GM21367 (cell line): ENCODE measurements around the gene MZF1.

Source experiments
- ATAC-seq: cut with Tn5 transposase; IDR thresholded peaks from one replicate; pipeline ENCODE4 v1.9.1; 2021; ENCODE audit not compliant: unreplicated experiment

The MZF1 gene

DNA sequence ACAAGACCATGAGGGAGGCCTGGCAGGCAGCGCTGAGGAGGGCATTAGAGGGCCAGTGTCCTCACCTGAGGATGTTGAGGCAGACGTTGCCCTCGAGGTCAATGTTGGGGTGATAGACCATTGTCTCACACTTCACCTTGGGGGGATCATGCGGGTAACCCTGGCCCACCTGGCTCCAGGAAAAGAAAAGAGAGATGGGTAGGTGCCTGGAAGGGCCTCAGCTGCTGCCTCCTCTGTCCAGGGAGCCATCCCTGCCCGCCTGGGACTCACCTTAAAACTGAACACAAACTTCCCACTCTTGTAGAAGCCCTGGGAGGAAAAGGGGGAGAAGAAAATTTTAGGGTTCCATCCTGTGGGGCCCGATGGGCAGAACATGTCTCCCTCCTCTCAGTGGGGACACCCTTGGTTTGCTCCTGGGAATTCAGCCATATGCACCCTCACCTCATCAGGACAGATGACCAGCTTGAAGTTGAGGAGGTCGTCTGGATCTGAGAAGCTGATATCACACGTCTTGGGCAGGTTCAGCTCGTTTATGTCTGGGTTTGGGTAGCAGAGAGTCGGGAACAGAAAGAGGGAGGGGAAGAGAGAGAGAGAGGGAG is 16.4 kb downstream of the MZF1 start:
- no peak for ATAC-seq

DNA sequence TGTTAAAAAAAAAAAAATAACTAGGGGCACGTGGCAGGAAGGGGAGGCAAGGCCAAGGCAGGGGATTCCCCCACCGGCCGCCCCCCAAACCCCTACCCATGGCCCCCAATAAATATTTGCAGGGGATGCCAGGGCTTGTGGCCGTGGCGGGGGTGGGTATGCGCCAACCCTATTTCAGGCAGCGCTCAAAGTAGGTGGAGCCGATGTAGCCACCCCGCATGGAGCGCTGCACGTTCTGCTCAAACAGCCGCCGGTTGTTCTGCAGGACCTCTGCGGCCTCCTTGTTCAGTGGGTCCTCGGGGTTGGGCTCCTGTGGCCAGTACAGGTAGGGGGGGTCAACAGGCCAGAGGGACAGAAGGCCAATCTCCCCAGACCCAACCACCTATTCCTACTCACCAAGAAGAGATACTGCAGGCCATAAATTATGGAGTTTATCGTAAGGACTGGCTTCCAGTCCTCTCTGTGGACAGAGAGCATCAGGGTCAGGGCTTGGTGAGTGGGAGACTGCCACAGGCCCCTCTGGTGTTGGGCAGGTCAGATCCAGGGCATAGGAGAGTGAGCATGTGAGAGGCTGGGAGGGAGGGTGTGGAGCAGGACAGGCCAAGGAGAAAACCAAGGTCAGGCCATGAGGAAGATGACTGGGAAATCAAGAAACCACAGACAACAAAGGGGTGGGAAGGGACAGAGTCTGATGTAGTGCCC is 17.1 kb downstream of the MZF1 start:
- no peak for ATAC-seq

DNA sequence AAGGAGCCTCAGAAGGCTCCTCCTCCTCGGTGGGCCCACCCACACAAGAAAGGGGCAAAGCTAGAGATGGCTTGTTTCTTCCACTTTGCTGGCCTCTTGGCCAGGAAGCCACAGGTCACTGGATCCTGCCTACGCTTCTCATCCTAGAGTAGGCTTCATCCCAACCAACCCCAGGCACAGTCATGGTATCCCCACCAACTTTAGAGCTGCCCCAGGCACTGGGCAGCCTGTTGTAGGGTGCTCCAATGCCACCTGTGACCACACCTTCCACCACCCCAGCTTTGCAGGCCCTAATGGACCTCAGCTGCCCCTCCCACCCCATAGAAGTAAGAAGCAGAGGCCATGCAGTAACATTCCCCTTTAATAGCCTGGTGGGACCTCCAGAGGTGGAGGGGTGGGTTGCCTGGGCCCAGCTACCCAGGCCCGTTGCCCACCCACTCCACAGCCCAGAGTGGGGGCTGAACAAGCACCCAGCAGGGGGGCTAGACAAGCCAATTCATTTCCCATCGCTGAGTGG is 17.7 kb downstream of the MZF1 start:
- no peak for ATAC-seq

DNA sequence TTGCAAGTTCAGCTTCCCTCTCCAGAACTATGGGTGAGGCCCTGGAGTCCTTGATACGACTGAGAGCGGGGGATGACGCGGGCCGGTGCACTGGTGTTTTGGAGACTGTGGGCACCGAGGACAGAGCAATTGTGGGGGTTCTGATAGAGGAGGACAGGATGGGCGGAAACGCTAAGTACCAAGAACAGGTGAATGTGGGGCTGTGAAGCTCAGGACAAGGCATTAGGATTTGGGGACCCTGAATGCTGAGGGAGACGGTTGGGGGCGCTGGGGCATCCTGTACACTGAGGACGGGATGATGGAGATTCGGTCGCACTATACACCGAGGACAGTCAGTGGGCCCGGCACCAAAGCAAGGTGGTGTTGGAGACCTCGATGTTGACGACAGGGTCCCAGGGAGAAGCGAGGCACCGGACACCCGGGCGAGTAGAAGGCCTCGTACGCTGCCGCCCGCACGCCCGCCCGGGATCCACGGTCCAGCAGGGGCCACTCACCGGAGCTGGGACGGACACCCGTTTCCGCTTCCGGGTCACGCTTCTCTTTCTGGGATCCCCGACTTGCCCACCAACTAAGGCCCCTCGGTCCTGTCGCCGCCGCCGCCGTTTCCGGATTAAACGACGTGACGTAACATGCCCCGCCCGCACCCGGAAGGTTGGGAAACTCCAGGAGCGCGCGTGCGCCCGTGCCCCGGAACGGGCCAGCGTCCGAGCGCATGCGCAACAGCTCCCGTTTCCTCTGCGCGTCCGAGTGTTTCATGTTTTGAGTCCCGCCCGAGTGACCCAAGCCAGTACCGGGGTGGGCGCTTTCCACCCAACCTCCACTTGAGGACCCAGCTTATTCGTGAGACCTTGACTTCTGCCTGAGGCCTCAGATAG is 18.4 kb downstream of the MZF1 start, which contains the start of gene CHMP2A:
CHMP2A (minus strand) TSS at position 612 of the 875 bp plus-strand sequence. CDS start 893 bp downstream, outside the sequence.
- no peak for ATAC-seq

DNA sequence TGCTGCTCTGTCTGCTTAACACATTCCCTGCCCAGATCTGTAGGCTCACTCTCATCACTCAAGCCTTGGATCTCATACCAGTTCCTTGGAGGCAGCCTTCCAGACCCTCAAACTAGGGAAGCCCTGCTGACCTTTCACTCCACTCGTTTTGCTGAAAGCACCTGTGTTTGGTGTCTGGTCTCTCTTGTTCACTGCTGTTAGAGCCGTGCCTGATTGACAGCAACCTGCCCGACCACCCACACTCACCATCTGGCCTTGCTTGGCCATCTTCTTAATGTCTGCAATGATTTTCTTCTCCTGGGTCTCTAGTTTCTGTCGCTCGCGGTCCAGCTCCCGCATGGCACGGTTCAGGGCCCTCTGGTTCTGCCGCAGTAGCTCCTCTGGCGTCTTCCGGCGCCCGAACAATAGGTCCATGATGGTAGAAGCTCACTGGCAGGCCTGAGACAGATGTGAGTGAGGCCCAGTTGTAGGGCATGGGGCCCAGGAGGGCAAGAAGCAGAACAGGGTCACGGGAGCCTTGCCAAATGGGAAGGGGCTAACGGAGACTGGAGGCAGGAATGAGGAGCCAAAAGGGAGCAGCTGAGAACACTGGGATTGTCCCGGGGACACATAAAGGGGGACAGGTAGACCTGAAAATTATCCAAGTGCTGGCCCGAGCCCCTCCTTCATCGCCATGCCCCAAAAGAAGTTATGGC is 19.2 kb downstream of the MZF1 start:
- no peak for ATAC-seq

DNA sequence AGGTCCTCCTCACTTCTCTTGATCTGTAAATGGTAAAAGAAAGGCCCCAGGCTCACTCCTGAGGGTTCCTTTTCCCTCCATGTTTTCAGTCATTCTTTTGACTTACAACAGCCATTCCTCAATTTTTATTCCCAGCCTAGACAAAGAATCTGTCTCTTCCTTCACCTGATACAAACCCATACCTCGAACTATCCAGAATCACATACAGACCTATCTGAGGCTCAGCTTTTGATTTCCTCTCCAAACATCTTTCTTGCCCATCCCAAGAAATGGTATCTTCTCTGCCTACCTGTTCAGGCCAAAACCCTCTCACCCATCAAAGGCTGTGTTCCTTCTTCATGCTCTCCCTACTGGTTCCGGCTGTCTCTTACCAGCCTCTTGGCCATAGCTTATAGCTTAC is 20.5 kb downstream of the MZF1 start:
- no peak for ATAC-seq

DNA sequence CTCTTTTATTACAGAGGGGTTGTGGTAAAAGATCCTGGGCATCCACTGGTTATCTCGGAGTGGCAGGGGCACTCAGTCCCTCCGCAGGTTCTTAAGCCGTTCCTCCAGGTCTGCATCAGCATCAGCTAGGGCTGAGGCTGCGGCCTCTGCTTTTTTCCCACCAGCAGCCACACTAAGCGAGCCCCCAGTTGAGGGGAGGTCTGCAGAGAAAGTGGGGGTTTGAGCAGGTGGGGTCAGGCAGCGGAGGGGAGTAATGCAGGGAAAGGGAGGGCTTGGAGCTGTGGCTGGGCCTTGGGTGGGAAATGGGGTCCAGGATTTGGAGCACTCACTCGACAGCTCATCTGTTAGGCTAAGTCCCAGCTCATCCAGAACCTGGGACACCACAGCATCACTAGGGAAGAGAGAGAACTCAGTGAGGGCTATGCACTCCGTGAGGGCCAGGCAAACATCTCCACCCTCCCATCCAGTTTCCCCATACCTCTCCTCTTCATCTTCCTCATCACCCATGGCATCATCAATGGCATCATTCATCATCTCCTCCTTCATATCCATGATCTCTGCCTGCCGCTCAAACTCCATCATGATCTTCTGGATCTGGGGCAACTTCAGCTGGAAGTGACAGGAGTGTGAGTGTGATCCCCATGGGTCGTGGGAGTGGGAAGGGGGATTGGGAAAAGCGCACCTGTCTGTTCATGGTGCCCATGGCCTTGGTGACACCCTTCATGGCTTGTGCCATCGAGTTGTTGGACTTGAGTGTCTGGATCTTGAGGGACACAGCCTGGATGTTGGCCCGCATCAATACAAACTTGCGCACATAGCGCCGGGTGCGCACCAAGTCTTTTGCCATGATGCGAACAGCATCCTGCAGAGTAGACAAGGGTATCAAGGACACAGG is 21.3 kb downstream of the MZF1 start:
- ATAC-seq = no peak

DNA sequence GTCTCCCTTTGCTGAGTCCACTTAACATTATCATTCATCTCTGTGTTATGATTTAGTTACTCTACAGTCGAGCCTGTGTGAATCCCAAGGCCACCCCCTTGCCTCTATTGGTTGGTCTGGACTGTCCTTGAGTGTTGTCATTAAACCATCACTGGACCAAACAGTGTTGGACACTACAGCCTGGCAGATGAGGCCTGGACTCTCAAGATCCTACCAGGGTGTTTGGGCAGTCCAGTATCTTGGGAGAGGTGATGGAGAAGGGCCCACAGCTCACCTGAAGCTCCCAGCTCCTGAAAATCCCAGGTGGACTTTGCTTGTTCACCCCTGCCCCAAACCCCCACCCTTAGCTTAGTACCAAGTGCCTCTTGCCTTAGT is 22.0 kb downstream of the MZF1 start:
- no peak for ATAC-seq

DNA sequence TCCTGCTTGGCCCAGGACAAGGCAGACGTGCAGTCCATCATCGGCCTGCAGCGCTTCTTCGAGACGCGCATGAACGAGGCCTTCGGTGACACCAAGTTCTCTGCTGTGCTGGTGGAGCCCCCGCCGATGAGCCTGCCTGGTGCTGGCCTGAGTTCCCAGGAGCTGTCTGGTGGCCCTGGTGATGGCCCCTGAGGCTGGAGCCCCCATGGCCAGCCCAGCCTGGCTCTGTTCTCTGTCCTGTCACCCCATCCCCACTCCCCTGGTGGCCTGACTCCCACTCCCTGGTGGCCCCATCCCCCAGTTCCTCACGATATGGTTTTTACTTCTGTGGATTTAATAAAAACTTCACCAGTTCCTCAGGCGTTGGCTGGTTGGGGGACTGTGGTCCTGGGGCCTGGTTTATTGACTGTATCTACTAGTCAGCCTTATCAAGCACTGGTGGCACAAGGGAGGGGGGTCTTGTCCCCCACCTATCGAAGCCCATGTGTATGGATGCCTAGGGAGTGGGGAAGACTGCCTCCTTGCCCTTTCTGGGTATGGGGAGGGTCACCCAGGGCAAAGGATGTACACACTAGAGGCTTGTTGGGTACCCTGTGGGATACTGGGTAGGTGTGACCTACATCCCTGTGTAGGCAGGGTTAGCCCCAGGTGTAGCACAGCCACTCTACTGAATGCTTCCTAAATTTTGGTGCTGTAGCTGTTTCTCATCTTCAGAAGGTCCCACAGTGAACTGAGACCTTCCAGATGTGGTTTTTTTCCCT is 22.6 kb downstream of the MZF1 start:
- no peak for ATAC-seq

DNA sequence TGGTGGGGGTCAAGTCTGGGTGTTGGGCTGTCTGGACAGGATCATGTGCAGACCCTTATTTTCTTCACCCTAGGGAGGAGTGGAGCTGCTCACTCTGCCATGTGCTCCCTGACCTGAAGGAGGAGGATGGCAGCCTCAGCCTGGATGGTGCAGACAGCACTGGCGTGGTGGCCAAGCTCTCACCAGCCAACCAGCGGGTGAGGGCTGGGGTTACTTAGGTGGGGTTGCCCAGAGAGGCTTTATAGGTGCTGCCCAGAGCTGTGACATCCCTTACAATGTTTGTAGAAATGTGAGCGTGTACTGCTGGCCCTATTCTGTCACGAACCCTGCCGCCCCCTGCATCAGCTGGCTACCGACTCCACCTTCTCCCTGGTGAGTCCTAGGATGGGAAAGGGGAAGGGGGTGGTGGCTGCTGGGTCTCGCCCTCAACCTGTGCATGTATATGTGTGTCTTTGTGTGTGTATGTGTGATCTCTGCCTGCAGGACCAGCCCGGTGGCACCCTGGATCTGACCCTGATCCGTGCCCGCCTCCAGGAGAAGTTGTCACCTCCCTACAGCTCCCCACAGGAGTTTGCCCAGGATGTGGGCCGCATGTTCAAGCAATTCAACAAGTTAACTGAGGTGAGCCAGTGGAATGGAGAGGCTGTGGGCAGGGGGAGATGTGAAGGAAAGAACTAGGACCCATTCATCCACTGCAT is 23.3 kb downstream of the MZF1 start:
- ATAC-seq = no peak

DNA sequence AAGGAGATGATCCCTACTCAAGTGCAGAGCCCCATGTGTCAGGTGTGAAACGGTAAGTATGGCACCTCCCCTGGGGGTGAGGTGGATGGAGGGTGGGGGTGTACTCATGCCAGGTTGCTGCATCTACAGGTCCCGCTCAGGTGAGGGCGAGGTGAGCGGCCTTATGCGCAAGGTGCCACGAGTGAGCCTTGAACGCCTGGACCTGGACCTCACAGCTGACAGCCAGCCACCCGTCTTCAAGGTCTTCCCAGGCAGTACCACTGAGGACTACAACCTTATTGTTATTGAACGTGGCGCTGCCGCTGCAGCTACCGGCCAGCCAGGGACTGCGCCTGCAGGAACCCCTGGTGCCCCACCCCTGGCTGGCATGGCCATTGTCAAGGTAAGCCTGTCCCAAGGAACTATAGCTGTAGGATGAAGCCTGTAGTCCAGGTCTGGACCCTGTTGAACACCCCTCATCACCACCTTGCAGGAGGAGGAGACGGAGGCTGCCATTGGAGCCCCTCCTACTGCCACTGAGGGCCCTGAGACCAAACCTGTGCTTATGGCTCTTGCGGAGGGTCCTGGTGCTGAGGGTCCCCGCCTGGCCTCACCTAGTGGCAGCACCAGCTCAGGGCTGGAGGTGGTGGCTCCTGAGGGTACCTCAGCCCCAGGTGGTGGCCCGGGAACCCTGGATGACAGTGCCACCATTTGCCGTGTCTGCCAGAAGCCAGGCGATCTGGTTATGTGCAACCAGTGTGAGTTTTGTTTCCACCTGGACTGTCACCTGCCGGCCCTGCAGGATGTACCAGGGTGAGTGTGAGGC is 24.1 kb downstream of the MZF1 start:
- no peak for ATAC-seq

DNA sequence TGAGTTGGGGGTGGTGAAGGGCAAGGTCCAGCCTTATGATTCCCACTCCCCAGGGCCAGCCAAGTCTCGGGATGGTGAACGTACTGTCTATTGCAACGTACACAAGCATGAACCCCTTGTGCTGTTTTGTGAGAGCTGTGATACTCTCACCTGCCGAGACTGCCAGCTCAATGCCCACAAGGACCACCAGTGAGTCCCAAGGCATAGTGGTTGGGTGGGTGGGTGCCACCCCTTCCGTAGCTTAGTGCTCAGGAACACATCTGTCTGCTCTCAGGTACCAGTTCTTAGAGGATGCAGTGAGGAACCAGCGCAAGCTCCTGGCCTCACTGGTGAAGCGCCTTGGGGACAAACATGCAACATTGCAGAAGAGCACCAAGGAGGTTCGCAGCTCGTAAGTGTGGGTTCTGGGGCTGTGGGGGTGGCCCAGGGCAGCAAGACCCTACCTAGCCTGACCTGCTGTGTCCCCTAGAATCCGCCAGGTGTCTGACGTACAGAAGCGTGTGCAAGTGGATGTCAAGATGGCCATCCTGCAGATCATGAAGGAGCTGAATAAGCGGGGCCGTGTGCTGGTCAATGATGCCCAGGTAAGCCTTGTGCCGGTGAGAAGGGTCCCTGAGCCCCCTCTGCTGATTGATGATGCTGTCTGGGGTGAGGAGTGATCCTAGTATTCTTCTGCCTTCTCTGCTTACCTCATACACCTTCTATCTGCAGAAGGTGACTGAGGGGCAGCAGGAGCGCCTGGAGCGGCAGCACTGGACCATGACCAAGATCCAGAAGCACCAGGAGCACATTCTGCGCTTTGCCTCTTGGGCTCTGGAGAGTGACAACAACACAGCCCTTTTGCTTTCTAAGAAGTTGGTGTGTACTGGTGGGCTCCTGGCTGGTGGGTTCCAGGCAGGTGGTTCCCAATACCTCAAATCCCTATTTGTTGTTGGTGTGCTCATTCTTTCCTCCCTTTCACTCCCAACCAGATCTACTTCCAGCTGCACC is 25.5 kb downstream of the MZF1 start:
- no peak for ATAC-seq

DNA sequence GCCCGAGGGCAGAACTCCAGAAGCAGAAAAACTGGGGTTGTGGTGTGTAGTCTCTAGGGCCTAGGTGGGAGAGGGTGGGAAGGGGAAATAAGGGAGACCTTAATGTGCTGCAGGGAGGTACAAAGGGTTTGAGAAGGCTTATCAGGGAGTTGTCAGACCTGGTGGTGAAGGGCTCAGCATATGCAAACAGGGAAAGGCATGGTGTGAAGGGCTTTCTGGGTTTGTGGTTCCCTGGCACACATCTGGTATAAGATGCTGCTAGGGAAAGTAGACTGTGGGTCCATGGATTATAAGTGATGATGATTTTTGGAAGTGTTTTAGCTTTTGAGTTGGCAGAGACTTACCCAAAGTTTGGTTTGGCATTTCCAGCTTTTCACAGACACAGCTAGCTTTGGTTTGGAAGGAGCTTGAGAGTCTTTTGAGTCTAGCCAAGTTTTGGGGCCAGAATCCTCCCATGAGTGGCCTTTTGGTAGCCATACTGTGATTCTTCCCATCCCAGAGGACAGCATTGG is 27.1 kb downstream of the MZF1 start:
- no peak for ATAC-seq

DNA sequence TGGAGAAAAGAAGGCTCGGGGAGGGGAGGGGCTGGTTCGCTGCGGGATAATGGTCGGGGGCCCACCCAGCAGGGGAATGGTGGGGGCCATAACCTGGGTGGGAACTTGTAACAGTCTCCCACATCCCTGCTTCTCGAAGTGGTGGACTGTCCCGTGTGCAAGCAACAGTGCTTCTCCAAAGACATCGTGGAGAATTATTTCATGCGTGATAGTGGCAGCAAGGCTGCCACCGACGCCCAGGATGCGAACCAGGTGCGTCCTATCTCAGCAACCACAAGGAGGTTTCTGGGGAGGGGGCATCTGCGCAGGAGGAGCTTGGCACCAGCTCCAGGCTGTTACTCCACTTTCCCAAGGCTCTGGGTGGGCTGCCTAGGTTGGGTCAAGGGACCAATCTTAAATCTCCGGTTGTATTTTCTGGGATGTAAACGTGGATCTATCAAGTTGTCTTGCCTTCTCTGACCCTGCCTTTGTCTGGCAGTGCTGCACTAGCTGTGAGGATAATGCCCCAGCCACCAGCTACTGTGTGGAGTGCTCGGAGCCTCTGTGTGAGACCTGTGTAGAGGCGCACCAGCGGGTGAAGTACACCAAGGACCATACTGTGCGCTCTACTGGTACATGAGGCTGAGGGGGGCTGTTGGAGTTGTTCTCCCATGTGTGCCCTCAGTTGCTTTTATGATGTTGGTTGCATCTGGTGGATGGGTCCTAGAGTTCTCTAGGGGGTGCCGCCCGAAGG is 27.7 kb downstream of the MZF1 start:
- no peak for ATAC-seq

DNA sequence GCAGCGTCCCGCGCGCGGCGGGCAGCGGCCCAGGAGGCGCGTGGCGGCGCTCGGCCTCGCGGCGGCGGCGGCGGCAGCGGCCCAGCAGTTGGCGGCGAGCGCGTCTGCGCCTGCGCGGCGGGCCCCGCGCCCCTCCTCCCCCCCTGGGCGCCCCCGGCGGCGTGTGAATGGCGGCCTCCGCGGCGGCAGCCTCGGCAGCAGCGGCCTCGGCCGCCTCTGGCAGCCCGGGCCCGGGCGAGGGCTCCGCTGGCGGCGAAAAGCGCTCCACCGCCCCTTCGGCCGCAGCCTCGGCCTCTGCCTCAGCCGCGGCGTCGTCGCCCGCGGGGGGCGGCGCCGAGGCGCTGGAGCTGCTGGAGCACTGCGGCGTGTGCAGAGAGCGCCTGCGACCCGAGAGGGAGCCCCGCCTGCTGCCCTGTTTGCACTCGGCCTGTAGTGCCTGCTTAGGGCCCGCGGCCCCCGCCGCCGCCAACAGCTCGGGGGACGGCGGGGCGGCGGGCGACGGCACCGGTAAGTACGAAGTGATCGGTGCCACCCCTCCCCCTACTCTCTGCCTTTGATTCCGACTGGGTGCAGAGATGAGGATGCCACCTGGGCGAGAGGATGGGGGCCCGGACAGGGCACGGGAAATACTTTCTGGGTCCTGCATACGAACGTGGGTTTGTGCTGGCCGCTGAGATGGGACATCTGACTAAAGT is 28.4 kb downstream of the MZF1 start:
- ATAC-seq = peak; percentile 28
